GM12891 (cell line): ENCODE data around the gene SPARC. TPM values are rescaled to one million over a fixed set of nuclear protein-coding genes. Genes with fewer than 3 reads are reported as not detected.
A peak's percentile ranks its signal among the peaks of the same experiment; 100 is the strongest.
"Not testable (repeated sequence)": the region's sequence is repeated elsewhere in the genome, so short reads cannot be mapped to it uniquely, and the experiment has no call there.

Experiments
- DNase-seq: peaks from one replicate; pipeline ENCODE4 v3.0.0; 2011; ENCODE audit warnings: low spot score; ENCODE audit not compliant: insufficient read length
- FAIRE-seq: peaks from 2 replicates; lab custom pipeline; 2011; peaks lifted over from hg19 to GRCh38; lab: Jason Lieb, UNC
- PAX5 ChIP-seq: IDR thresholded peaks from 2 replicates; pipeline ENCODE4 v1.6.1; 2011; ENCODE audit warnings: low read length, moderate library complexity, mild to moderate bottlenecking; ENCODE audit not compliant: insufficient read depth, severe bottlenecking
- POLR2A ChIP-seq: IDR thresholded peaks from 2 replicates; pipeline ENCODE4 v1.6.1; 2011; ENCODE audit warnings: low read depth, low read length, control low read depth
- POLR2AphosphoS5 ChIP-seq: IDR thresholded peaks from 2 replicates; pipeline ENCODE4 v1.6.1; 2011; ENCODE audit warnings: low read depth, low read length, control low read depth
- POU2F2 ChIP-seq: IDR thresholded peaks from 2 replicates; pipeline ENCODE4 v1.6.1; 2011; ENCODE audit warnings: low read depth, mild to moderate bottlenecking, control low read depth, low read length, moderate library complexity
- SPI1 ChIP-seq: IDR thresholded peaks from 2 replicates; pipeline ENCODE4 v1.6.1; 2011; ENCODE audit warnings: low read depth, low read length, control low read depth
- TAF1 ChIP-seq: IDR thresholded peaks from 2 replicates; pipeline ENCODE4 v1.6.1; 2011; ENCODE audit warnings: low read depth, low read length, control low read depth
- polyA plus RNA-seq: library from polyadenylated mRNA; unstranded; fragments of >200 nt; gene quantifications from one replicate; pipeline ENCODE4 v1.2.1, GENCODE V29; 2012; ENCODE audit warnings: low read depth, missing spikeins, inconsistent platforms; ENCODE audit not compliant: missing spikeins

Gene SPARC, protein sequence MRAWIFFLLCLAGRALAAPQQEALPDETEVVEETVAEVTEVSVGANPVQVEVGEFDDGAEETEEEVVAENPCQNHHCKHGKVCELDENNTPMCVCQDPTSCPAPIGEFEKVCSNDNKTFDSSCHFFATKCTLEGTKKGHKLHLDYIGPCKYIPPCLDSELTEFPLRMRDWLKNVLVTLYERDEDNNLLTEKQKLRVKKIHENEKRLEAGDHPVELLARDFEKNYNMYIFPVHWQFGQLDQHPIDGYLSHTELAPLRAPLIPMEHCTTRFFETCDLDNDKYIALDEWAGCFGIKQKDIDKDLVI
- 51.5 TPM for polyA plus RNA-seq

DNA sequence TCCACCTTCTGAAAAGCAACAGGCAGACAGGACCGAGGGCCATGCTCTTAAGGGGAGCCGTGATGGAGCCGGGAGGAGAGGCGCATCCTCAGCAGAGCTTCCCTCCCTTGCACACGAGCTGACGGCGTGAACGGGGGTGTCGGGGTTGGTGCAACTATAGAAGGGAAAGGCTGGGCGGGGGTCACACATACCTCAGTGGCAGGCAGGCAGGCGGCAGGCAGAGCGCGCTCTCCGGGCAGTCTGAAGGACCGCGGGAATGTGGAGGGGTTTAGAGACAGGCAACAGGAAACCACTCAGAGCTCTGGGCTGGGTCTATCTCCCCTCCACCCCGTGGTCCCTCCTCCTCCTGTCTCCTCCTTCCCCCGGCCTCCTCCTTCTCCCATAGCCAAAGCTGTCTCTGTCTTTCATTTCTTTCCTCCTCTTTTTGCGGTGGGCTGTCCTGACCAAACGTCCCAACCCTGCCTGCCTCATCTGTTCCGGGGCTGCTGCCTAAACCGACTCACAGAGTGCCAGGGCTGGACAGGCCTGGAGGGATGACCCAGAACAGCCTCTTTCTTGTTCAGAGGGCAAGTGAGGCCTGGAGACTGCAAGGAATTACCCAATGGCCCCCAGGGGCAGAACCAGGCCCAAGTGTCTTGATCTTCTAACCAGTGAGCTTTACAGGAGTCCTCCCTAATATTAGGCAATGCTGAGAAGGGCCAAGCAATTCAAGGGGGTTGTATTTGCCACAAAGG lies at the start of gene SPARC:
Gene SPARC (minus strand): TSS at position 242 of the 734 bp plus-strand sequence. CDS start 10,727 bp downstream, outside the sequence.
- FAIRE-seq = peak; percentile 81

DNA sequence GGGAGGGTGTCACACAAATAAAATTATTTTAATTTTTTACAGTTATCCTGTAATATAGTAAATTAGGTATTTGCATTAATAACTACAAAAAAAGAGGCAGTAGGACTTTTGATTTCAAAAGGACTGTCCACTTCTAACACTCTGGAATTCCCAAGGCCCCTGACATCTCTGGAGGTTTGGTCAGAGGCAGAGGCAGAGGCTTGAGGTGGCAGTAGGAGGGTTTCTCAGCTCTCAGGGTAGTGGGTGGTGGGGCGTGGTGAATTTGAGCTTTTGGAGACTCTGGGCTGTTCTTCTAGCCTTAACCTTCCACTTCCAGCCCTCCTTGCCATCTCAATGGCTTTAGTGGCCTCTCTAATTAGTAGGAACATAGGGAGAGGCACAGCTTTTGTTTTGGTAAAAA lies 48.9 kb upstream of the SPARC start:
- DNase-seq (no peak), FAIRE-seq (no peak)
- TF ChIP-seq SPI1 (no peak), POLR2A (no peak), POU2F2 (no peak), PAX5 (no peak), POLR2AphosphoS5 (no peak), TAF1 (no peak)

More for the DNA sequence above, at the start of gene SPARC:
- TF ChIP-seq TAF1 (0 out of 2 replicates have a peak, but pooled peaks have one; percentile 31), PAX5 (no peak), POLR2A (0 out of 2 replicates have a peak, but pooled peaks have one; percentile 39), POLR2AphosphoS5 (peak; percentile 56; the same call in 1 of the 2 replicates), SPI1 (no peak)
- no peak for DNase-seq

DNA sequence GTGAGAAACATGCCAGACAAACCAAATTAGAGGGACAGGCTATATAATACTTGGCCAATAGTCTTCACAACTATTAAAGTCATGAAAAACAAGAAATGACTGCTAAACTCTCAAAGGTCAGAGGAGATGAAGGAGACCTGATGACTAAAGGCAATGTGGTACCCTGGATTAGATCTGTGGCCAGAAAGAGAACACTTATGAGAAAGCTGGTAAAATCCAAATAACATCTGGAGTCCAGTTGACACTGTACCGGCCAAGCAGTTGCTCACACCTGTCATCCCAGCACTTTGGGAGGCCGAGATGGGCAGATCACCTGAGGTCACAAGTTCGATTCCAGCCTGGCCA lies 47.3 kb upstream of the SPARC start:
- TF ChIP-seq POLR2A = no peak
- no peak for TF ChIP-seq POU2F2
- no peak for TF ChIP-seq PAX5
- no peak for TF ChIP-seq TAF1
- no peak for TF ChIP-seq POLR2AphosphoS5
- TF ChIP-seq SPI1 = no peak
- no peak for FAIRE-seq
- no peak for DNase-seq

DNA sequence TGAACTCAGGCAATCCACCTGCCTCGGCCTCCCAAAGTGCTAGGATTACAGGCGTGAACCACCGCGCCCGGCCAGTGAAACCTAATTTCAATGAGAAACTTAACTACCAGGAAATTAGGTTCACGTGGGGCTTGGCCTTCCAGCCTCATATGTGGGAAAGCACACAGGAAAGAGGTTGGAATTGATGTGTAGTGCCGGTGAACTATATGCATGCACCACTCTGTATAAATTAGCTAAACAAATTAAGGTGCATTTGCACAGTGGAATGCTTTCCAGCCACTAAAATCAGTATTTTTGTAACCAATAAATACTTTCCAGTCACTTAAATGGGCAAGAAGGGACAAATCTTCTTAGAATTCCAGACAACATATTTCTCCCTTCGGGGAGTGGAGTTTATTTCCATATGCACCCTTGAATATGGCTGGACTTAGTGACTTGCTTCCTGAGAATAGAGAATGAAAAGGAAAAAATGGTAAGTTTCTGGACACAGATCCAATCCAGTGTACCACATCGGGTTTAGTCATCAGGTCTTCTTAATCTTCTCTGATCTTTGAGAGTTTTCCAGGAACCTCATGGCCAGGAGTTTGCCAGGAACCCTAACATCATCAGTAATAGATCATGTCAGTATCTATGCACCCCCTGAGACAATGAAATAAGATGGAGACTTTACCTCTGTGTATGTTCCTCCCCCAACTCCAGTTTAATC lies 46.8 kb upstream of the SPARC start:
- TF ChIP-seq SPI1 = no peak
- TF ChIP-seq PAX5 = no peak
- no peak for TF ChIP-seq POLR2AphosphoS5
- no peak for TF ChIP-seq POU2F2
- no peak for TF ChIP-seq POLR2A
- TF ChIP-seq TAF1 = no peak
- DNase-seq = no peak
- no peak for FAIRE-seq

DNA sequence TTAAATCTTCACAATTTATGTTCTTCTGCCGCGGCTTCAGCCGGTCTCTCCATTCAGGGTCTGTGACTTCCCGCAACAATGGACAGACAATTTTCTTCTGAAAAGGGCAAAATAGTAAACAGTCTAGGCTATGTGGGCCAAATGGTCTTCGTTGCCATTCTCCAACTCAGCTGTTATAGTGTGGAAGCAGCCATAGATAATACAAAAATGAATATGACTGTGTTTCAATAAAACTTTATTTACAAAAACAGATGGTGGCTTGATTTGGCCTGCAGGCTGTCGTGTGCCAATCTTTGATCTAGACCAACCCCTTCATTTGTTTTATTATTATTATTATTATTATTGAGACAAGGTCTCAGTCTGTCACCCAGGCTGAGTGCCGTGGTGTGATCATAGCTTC lies 43.7 kb upstream of the SPARC start:
- FAIRE-seq (no peak), DNase-seq (no peak)
- TF ChIP-seq PAX5 = no peak
- no peak for TF ChIP-seq POLR2A
- no peak for TF ChIP-seq TAF1
- TF ChIP-seq POU2F2 = no peak
- no peak for TF ChIP-seq SPI1
- TF ChIP-seq POLR2AphosphoS5 = no peak

DNA sequence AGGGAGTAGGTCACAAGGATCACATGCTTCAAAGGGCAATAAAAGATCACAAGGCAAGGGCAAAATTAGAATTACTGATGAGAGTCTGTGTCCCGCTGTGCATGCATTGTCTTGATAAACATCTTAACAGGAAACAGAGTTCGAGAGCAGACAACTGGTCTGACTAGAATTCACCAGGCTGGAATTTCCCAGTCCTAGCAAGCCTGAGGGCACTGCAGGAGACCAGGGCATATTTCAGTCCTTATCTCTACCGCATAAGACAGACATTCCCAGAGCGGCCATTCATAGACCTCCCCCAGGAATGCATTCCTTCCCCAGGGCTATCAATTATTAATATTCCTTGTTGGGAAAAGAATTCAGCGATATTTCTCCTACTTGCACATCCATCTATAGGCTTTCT lies 42.9 kb upstream of the SPARC start:
- not testable (repeated sequence) for FAIRE-seq, DNase-seq

DNA sequence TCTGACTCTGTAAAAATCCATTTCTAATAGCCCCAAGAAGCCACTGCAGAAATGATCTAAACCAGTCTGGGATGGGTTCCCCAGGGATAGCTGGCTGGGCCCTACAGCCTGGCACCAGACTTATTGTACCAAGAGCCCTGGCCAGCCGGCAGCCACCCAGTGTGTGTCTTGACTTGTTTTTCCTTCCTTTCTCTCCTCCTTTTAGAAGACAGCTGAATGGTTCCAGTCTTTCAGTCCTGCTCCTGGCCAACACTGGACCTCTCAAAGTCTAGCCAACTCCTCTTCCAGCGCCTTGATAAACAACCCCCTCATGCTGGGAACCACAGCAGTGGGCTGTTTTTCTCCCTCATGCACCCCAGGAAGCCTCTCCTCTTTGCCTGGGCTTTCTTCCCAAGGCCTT lies 37.6 kb upstream of the SPARC start:
- DNase-seq = no peak
- no peak for TF ChIP-seq TAF1
- no peak for TF ChIP-seq POU2F2
- no peak for TF ChIP-seq POLR2A
- TF ChIP-seq POLR2AphosphoS5 = no peak
- TF ChIP-seq SPI1 = no peak
- no peak for TF ChIP-seq PAX5
- no peak for FAIRE-seq

DNA sequence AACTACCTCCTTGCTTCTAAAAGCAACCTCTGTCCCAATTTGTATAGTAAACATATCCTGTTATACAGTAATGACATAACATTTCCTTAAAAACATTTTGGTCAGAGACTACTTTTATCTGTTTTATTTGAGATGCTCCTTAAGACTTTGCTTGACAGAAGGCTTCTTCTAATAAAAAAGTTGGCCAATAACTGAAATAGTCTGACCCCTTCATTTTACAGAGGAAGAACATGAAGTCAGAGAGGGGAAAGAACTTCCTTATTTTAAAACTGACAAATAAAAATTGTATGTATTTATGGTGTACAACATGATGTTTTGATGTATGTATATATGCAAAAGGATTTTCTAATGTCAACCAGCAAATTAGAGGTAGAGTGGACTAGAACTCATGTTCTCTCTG lies 35.8 kb upstream of the SPARC start:
- TF ChIP-seq SPI1 = no peak
- TF ChIP-seq TAF1 = no peak
- TF ChIP-seq POU2F2 = no peak
- TF ChIP-seq POLR2A = no peak
- TF ChIP-seq POLR2AphosphoS5 = no peak
- TF ChIP-seq PAX5 = no peak
- DNase-seq (no peak), FAIRE-seq (no peak)

DNA sequence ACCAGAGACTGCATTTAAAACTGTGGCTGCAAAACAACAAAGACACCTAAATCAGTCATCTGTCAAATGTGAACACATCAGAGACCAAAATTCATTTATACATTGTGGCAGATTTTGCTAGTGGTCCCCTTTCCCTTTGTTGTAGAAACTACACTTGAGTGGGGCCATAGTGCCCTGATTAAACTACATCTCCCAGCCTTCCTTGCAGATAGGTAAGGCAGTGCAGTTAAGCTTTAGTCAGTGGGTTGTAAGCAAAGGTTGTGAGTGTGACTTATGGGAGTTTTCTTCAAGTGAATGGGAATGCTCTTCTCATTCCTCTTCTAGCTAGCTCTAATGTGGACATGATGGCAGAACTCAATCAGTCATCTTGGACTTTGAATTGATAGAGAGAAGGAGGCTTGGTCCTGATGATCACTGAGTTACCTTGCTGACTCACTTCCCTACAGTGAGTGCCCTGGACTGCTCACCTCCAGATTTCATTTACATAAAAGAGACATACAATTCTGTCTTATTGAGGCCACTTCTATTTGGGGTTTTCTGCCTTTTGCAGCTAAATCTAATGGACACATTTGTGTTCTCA lies 35.2 kb upstream of the SPARC start:
- FAIRE-seq (no peak), DNase-seq (no peak)
- peak; percentile 58; the same call in 1 of the 2 replicates for TF ChIP-seq POU2F2
- peak; percentile 73 for TF ChIP-seq SPI1
- TF ChIP-seq POLR2A = no peak
- no peak for TF ChIP-seq POLR2AphosphoS5
